Pons (tissue), 1 donor: ENCODE results near the gene CABLES2.
A peak's percentile ranks its signal among the peaks of the same experiment; 100 is the strongest.

ENCODE experiments used
- DNase-seq: peaks from one replicate; pipeline ENCODE4 v3.0.0-alpha.2; 2016; ENCODE audit warnings: low spot score

CABLES2 gene

GRCh38 chr20:62407221-62407992, at the start of gene CABLES2:
Gene CABLES2, minus strand, starts transcription at chr20:62407285. Its CDS starts 9 bp downstream, at chr20:62407276.
- DNase-seq, result peak; percentile 88

GRCh38 chr20:62455929-62456328, 48.8 kb upstream of the CABLES2 start:
- no peak for DNase-seq

DNA sequence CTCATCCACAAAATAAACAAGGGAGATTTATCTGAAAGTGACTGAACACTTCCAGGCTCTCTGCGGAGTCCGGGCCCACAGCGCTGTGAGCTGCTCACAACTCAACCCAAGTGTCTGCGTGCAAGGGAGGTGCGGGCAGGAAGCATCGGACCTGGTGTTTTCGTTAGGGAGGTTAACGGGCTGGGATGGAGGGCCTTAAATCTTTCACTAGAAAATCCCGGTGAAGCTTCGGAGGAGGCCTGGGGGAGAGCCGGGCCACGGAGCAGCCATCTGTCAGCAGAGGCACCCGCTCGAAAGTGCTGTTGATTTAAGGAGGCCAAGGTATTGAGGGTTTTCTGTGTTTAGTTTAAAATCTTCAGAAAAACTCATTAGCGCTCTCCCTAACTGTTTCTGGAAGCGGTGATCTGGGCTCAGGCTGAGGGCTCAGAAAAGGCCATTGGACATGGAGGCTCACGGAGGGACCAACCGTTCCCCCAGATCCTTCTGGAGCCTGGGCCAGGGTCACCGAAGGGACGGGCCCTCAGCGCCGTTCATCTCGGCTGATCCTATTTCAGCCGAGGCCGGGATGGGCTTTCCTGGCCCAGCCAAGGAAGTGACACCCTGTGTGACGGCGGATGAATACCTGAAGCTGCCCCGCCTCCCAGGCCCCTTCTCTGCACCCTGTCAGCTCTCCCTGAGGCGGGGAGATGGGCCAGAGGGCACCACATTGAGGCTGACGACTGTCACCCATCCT, 48.0 kb upstream of the CABLES2 start:
- DNase-seq, result no peak

GRCh38 chr20:62453186-62453808, 46.2 kb upstream of the CABLES2 start:
- no peak for DNase-seq

GRCh38 chr20:62452475-62453095, 45.5 kb upstream of the CABLES2 start:
- no peak for DNase-seq

GRCh38 chr20:62451970-62452369, 44.9 kb upstream of the CABLES2 start:
- DNase-seq, result no peak

DNA sequence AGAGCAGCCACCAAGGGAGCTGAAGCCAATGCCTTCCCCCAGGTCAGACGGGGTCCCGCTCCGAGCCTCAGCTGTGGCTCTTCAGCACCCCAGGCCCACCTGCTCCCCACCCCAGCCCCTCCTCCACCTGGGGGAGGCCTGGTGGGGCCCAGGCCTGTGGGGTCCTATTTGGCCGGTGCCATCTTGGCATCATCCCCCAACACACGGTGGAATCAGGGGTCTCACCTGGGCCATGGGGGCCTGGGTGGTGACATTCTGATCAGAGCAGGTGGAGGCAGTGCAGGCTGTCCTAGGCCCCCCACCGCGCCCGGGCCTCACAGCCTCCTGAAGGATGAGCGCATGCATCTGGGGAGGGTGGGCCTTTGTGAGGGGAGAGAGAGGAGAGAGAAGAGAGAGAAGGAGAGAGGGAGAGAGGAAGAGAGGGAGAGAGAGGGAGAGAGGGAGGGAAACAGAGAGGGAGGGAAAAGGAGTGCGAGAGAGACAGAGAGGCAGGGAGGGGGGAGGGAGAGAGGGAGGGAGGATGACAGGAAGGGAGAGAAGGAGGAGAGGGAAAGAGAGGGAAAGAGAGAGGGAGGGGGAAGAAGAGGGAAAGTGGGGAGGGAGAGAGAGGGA, 44.2 kb upstream of the CABLES2 start:
- no peak for DNase-seq

DNA sequence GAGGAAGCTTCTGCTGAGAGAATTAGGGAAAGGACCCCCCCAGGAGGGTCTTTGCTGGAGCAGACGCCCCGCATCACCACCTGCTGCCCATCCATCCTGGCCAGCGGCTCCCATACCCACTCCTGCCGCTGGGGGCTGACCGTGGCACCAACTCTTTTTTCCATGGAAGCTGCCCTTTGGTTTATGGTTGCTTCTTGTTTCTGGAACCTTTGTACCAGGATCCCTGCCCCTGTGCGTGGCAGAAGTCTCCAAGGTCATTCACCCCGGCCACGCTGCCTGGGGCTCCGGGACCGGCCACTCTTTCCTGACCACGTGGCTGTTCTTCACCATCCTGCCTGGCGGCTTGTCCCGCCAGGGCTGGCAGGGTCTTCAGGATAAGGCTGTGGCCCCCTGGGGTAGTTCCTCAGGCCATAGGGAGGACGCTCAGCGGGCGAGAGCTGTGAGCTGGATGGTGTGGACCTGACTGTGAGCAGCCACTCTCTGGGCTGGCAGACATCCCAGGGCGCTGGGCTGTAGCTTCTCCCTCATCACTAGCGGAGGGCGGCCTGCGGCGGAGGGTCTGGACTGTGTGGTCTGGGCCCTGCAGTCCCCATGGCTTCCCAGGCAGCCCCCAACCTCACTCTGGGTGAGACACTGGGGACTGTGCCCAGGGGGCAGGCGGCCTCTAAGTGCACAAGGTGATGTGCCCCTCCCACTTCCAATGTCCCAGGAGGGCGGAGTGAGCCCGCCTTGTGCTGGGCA, 43.0 kb upstream of the CABLES2 start:
- DNase-seq, result no peak

DNA sequence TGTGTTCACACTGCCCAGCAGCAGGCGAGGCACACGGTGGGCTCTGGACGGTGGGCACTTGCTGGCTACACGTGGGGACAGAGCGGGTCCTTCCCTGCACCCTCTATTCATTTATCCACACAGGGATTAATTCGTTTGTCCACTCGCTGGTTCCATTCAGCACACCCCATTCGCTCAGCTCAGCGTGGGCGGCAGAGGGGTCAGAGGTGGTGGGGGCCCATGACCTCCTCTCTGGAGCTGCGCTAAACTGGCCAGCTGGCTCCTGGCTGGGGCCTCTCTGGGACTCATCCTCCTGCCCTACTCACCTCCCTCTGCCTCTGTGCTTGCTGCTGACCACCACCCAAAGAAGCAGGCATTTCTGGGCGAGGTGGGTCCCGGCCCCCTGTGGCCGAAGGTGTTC, 41.7 kb upstream of the CABLES2 start:
- no peak for DNase-seq

DNA sequence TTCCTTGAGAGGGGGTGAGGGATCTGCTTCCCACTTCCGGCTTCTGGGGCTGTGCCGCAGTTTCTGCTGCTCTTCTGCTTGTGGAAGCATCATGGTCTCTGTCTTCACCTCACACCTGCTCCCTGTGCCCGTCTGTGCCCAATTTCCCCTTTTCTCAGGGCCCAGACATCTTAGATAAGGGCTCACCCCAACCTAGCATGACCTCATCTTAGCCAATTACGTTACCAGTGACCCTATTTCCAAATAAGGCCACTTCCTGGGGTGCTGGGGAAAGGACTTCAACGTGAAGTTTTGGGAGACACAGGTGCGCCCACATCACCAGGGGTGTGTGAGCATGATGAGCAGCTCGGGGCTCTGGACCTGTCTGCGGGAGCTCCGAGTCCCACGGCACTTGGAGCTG, 41.0 kb upstream of the CABLES2 start:
- no peak for DNase-seq

GRCh38 chr20:62446888-62447869, 40.1 kb upstream of the CABLES2 start:
- DNase-seq, result no peak

- DNase-seq, result no peak
Measured at GRCh38 chr20:62446481-62446880, 39.4 kb upstream of the CABLES2 start.

GRCh38 chr20:62445553-62446340, 38.7 kb upstream of the CABLES2 start:
- DNase-seq, result no peak

DNA sequence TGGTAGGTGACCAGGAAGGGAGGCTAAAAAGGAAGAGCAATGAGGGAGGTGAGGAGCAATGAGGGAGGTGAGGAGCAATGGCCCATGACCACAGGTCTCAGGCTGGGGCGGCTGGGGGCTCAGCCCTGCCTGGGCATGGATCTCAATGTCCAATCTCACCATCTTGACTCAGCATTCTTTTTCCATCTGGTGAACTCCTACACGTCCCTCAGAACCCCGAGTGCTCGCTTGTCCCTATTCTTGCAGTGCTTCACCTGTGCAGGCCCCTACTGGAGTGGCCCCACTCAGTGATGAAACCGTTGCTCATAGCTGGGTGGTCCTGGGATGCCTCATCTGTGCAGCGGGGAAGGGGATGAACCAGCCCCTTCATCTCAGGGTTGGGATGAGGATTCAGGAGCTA, 37.2 kb upstream of the CABLES2 start:
- no peak for DNase-seq

GRCh38 chr20:62441987-62442539, 35.0 kb upstream of the CABLES2 start:
- no peak for DNase-seq

DNA sequence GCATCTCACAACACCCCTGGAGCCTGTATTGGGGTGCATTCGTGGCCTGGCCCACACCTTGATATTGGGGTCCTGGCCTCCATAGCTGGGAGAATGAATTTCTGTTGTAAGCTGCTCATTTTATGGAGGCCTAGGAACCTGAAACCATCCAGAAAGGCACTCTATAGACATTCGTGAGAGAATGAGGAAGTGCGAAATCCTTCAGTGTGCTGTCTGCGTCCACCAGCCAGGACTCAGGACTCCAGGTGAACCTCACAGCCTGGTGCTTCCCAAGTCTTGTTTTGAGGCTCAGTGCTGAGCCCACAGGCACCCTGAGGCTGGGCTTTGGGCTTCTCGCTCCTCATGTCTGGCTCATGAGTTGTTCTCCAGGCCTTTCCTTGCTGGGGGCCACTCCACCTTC, 32.1 kb upstream of the CABLES2 start:
- DNase-seq, result no peak

GRCh38 chr20:62437927-62438326, 30.8 kb upstream of the CABLES2 start:
- no peak for DNase-seq

DNA sequence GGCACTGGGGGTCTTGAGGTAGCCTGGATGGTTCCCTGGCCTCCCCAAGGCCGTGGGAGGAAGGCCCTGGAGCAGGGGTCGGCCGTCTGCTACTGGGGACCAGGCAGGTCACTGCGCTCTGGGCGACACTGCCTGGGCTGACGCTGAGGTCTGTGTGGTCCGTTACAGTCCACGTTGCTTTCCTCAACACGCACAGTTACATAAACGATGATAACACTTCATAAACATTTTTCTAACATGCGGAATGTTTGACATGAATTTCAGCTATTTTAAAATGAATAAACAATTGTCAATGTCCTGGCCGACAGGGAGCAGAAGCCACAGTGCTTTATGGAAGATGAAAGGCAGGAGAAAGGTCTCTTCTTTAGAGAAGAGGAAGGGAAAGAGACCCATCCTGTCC, 30.4 kb upstream of the CABLES2 start:
- DNase-seq, result no peak

DNA sequence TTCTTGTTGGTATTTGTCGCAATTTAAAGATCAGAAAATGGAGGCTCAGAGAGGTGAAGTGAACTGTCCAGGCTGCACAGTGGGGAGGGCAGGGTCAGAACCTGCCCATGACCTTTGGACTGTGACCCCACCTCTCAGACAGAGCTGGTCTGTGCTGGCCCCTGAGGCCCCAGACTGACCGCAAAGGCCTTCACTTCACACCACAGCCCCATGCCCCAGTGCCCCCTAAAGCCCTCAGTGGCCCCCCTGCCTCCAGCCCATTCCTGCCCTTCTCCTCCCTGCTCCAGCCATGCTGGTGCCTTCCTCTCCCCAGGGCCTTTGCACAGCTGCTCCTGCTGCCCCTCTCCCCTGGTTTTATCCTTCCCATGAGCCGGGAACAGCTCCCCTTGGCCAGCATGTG, 29.6 kb upstream of the CABLES2 start:
- DNase-seq, result no peak
